PC-9 (cell line): ENCODE results near the gene PPP2R2B. TPM values are rescaled to one million over a fixed set of nuclear protein-coding genes. Genes with fewer than 3 reads are reported as not detected.

Experiments
- BruUV-seq: library from RNA; stranded (reverse); fragments of 400-500 nt; replicated peaks from 2 replicates; lab custom pipeline; 2021; lab: Mats Ljungman, UMichigan
- CTCF ChIA-PET: fragments of 300-600 bp; sonication (Branson Sonifier 250); formaldehyde crosslinking; loops from one replicate; lab custom pipeline; 2022; ENCODE audit warnings: antibody characterized with exemption; lab: Charles Lee
- POLR2A ChIA-PET: fragments of 300-600 bp; sonication (Branson Sonifier 250); formaldehyde crosslinking; loops from one replicate; lab custom pipeline; 2022; ENCODE audit warnings: antibody characterized with exemption; ENCODE audit not compliant: unreplicated experiment; lab: Charles Lee
- DNase-seq, 2 experiments: peaks; one replicate each; pipeline versions ENCODE4 v3.0.0 to v3.0.0-alpha.2; 2015 to 2022; ENCODE audit warnings: mixed read lengths in 1 of 2
- H2AFZ ChIP-seq: fragments of 200-600 bp; sonication (generic); 2 replicates; pipeline ENCODE4 v1.8.1; 2017; ENCODE audit warnings: antibody characterized with exemption
- H3F3A ChIP-seq: fragments of 200-600 bp; sonication (generic); 2 replicates; pipeline ENCODE4 v1.8.1; 2017; ENCODE audit warnings: antibody characterized with exemption, mild to moderate bottlenecking, low read depth; ENCODE audit not compliant: insufficient read depth
- H3K27ac ChIP-seq: fragments of 200-600 bp; sonication (generic); 2 replicates; pipeline ENCODE4 v1.6.1; 2016; ENCODE audit warnings: mixed run types
- H3K27me3 ChIP-seq: fragments of 200-600 bp; sonication (generic); 2 replicates; pipeline ENCODE4 v1.6.1; 2016; ENCODE audit warnings: low read depth, mixed run types; ENCODE audit not compliant: insufficient read depth
- H3K36me3 ChIP-seq: fragments of 200-600 bp; sonication (generic); 2 replicates; pipeline ENCODE4 v1.6.1; 2016; ENCODE audit warnings: low read depth, mixed run types
- H3K4me1 ChIP-seq: fragments of 200-600 bp; sonication (generic); replicated peaks from 2 replicates; pipeline ENCODE4 v1.6.1; 2016; ENCODE audit warnings: mixed run types; ENCODE audit not compliant: insufficient read depth
- H3K4me2 ChIP-seq: fragments of 200-600 bp; sonication (generic); 2 replicates; pipeline ENCODE4 v1.6.1; 2017; ENCODE audit warnings: mixed run types
- H3K4me3 ChIP-seq: fragments of 200-600 bp; sonication (generic); 2 replicates; pipeline ENCODE4 v1.6.1; 2016; ENCODE audit warnings: mixed run types
- H3K79me2 ChIP-seq: fragments of 200-600 bp; sonication (generic); 2 replicates; pipeline ENCODE4 v1.6.1; 2017; ENCODE audit warnings: low read depth, mixed run types
- H3K9me2 ChIP-seq: fragments of 200-600 bp; sonication (generic); 2 replicates; pipeline ENCODE4 v1.8.1; 2017; ENCODE audit warnings: mild to moderate bottlenecking; ENCODE audit not compliant: insufficient read depth
- H3K9me3 ChIP-seq: fragments of 200-600 bp; sonication (generic); 2 replicates; pipeline ENCODE4 v1.8.1; 2016; ENCODE audit warnings: low read depth; ENCODE audit not compliant: insufficient read depth
- H4K20me1 ChIP-seq: fragments of 200-600 bp; sonication (generic); 2 replicates; pipeline ENCODE4 v1.8.1; 2017; ENCODE audit not compliant: insufficient read depth
- CTCF ChIP-seq: fragments of 200-600 bp; sonication (generic); conservative IDR thresholded peaks from 2 replicates; pipeline ENCODE4 v1.6.1; 2017; ENCODE audit warnings: mixed run types, antibody characterized with exemption, mild to moderate bottlenecking, moderate library complexity
- EZH2 ChIP-seq: fragments of 200-600 bp; sonication (generic); IDR thresholded peaks from 2 replicates; pipeline ENCODE4 v1.8.0; 2017; ENCODE audit warnings: antibody characterized with exemption, low read depth
- intact Hi-C: fragments of 100-400 bp; cut with micrococcal nuclease; formaldehyde crosslinking; loops from one replicate; pipeline ENCODE4 v1.10.0; 2022; ENCODE audit not compliant: unreplicated experiment
- total RNA-seq: library from RNA; stranded (reverse); gene quantifications from 2 replicates; pipeline ENCODE4 v1.2.3, GENCODE V29; 2021

Gene PPP2R2B
- total RNA-seq, 1 experiment from 2014 or later, result not detected

DNA sequence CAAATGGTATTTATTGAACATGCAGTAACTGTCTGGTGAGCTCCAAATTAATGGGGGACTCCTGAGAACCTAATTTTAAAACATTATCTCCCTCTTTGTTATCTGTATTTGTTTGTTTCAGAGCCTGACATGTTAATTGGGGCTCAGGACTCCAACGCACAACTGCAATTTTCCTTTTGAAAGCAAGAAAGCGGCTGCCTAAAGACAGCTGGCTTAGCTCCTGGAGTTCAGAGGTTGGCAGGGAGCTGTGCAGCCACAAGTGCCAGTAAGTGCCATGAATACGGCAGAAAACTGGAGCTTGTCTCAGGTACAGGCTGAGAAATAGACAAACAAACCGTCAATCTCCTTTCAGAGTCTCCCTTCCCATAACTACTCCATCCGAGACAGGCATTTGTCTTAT lies 80.9 kb downstream of the PPP2R2B start:
- Histone ChIP-seq H4K20me1 (no peaks in the 10 kb centered on the region), H3K27ac (no peak overlapping the region), H3F3A (no peaks in the 10 kb centered on the region), H3K79me2 (no peaks in the 10 kb centered on the region), H3K9me2 (no peaks in the 10 kb centered on the region), H3K4me3 (no peak overlapping the region), H2AFZ (no peak overlapping the region), H3K4me1 (no peaks in the 10 kb centered on the region), H3K27me3 (peaks cover 24% of the 10 kb centered on the region), H3K9me3 (0 out of 2 replicates have a peak, but pooled peaks cover 5% of the 10 kb centered on the region), H3K36me3 (no peaks in the 10 kb centered on the region), H3K4me2 (no peak overlapping the region)
- DNase-seq, result no peak
- CTCF ChIA-PET, result no interaction called here
- BruUV-seq, result no TSS peak
- POLR2A ChIA-PET, result no interaction called here
- TF ChIP-seq EZH2 (no peak), CTCF (no peak)
- intact Hi-C loops, result no loop called here

GRCh38 chr5:146796911-146797310 lies 81.6 kb downstream of the PPP2R2B start:
- no TSS peak for BruUV-seq

DNA sequence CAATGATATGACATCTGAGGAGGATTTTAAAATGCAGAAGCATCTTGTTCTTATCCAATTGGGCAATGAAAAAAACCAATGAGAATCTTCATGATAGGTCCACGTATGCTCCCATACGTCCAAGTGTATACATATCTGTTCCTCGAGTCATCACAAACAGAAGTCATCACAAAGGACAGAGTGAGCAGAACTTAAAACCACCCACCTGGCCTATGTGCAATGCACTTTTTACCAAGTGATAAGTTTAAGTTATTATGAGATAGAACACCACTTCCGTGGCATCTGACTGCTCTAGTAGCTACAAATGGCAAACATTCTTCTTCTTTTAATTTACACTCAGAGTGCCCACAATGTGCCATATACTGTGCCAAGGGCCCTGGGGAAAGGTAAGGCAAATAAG lies 82.4 kb downstream of the PPP2R2B start:
- H2AFZ ChIP-seq, result no peak overlapping the region
- intact Hi-C loops, result no loop called here
- H3K27me3 ChIP-seq, result 0 out of 2 replicates have a peak, but pooled peaks cover 14% of the 10 kb centered on the region
- no peaks in the 10 kb centered on the region for H3K79me2 ChIP-seq
- no peak for DNase-seq
- H3K4me3 ChIP-seq, result no peak overlapping the region
- H3K4me1 ChIP-seq, result no peaks in the 10 kb centered on the region
- CTCF ChIA-PET, result no interaction called here
- H4K20me1 ChIP-seq, result no peaks in the 10 kb centered on the region
- POLR2A ChIA-PET, result no interaction called here
- H3K9me3 ChIP-seq, result 0 out of 2 replicates have a peak, but pooled peaks cover 5% of the 10 kb centered on the region
- no peaks in the 10 kb centered on the region for H3F3A ChIP-seq
- H3K36me3 ChIP-seq, result no peaks in the 10 kb centered on the region
- no TSS peak for BruUV-seq
- TF ChIP-seq CTCF, result no peak
- TF ChIP-seq EZH2, result no peak
- H3K4me2 ChIP-seq, result no peak overlapping the region
- no peak overlapping the region for H3K27ac ChIP-seq
- H3K9me2 ChIP-seq, result no peaks in the 10 kb centered on the region

More at GRCh38 chr5:146796911-146797310, 81.6 kb downstream of the PPP2R2B start:
- Histone ChIP-seq H3K27ac (no peak overlapping the region), H3K4me1 (no peaks in the 10 kb centered on the region), H3F3A (no peaks in the 10 kb centered on the region), H3K36me3 (no peaks in the 10 kb centered on the region), H3K4me3 (no peak overlapping the region), H3K79me2 (no peaks in the 10 kb centered on the region), H3K9me3 (0 out of 2 replicates have a peak, but pooled peaks cover 5% of the 10 kb centered on the region), H2AFZ (no peak overlapping the region), H3K4me2 (no peak overlapping the region), H3K9me2 (no peaks in the 10 kb centered on the region), H4K20me1 (no peaks in the 10 kb centered on the region), H3K27me3 (peaks cover 17% of the 10 kb centered on the region; the same call in 1 of the 2 replicates)
- intact Hi-C loops, result no loop called here
- TF ChIP-seq EZH2 (no peak), CTCF (no peak)
- ChIA-PET CTCF (no interaction called here), POLR2A (no interaction called here)
- DNase-seq, result no peak
